GM12872 (cell line): Measurements from ENCODE around the gene PHACTR1.

Source experiments
- TF ChIP-seq, protein P1 (sequence below): IDR thresholded peaks from 3 replicates; pipeline ENCODE4 v1.5.1; 2011; ENCODE audit warnings: low read depth, mild to moderate bottlenecking, low read length, moderate library complexity; ENCODE audit not compliant: insufficient read depth

PHACTR1 gene

DNA sequence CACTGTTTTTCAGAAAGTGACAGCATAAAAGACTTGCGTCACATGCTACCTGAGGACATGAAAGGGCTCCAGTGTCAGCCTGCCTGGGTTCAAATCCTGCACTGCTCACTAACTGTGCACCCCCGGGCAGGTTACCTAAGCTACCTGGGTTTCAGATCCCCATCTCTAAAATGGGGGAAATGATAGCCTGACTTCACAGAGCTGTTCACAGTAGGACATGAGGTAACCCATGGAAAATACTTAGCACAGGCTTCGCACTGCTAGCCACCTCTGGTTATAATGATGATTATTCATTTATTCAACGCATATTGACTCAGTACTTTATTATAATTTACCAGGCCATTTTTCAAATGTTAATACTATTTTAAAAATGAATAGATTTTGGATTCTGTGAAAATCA lies 588.7 kb downstream of the PHACTR1 start:
- TF ChIP-seq, protein P1, sequence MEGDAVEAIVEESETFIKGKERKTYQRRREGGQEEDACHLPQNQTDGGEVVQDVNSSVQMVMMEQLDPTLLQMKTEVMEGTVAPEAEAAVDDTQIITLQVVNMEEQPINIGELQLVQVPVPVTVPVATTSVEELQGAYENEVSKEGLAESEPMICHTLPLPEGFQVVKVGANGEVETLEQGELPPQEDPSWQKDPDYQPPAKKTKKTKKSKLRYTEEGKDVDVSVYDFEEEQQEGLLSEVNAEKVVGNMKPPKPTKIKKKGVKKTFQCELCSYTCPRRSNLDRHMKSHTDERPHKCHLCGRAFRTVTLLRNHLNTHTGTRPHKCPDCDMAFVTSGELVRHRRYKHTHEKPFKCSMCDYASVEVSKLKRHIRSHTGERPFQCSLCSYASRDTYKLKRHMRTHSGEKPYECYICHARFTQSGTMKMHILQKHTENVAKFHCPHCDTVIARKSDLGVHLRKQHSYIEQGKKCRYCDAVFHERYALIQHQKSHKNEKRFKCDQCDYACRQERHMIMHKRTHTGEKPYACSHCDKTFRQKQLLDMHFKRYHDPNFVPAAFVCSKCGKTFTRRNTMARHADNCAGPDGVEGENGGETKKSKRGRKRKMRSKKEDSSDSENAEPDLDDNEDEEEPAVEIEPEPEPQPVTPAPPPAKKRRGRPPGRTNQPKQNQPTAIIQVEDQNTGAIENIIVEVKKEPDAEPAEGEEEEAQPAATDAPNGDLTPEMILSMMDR = no peak

DNA sequence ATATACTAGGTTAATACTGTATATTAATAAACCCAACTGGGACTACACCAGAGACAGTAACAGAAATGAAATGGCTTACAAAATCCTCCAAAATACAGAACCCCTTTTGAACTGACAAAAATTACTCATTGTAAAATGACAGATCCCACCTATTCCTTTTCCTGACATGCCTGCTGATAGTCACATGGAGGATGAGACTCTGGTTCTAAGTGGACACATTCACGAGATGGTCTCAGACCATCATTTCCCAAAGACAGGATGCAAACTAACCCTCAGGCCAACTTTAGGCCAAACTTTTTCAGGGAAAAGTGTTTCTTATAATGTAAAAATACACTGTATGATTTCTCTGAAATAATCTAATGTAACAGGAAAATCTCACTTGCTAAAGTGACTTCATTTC lies 589.2 kb downstream of the PHACTR1 start:
- TF ChIP-seq, protein P1 = no peak

DNA sequence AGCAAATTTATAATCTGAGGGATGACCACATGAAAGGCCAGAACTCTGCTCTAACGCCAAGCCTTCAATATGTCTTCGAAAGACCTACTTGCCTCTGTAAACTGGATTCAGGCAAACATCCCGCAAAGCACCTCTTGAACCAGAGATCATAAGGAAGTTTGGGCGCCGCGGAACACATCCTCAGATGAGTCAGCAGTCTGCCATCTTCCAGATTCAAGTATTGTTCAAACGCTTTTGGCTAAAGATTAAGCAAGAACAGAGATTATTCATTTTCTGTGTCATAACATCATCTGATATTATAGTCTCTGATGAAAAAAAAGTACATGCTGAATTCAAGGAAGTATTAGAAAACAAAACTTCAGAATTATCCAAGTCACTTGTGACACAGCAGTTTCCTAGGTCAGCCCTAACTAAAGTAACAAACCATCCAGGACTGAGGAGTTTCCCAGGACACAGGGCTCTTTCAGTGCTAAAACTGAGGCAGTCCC lies 591.0 kb downstream of the PHACTR1 start:
- TF ChIP-seq, protein P1 = no peak

- TF ChIP-seq, protein P1 = no peak
These were observed 591.8 kb downstream of the PHACTR1 start for GRCh38 chr6:13308332-13308731.

DNA sequence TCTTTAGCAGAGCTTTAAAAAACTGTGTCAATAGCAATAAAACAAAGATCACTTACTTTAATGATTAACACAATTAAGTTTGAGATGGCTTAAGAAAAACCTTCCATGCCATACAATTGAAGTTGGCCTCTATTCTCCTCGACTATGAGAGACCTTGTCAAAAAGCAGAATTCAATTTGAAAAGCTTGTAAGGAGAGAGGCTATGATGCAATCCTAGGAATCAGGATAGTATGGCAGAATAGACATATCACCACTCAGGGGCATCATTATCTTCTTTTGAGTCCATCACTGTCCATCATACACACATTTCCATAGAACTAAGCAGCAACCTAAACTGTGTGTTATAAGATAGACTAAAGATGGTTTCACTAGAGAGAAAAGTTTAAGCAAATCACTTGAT lies 594.6 kb downstream of the PHACTR1 start:
- TF ChIP-seq, protein P1 = no peak

- TF ChIP-seq, protein P1 = no peak
These were observed 598.2 kb downstream of the PHACTR1 start for GRCh38 chr6:13314806-13315205.

- TF ChIP-seq, protein P1 = no peak
These were observed 599.3 kb downstream of the PHACTR1 start for GRCh38 chr6:13315896-13316295.

GRCh38 chr6:13318821-13319220 lies 602.3 kb downstream of the PHACTR1 start:
- TF ChIP-seq, protein P1 = no peak
